ENCODE measurements around the gene NALCN.

DNA sequence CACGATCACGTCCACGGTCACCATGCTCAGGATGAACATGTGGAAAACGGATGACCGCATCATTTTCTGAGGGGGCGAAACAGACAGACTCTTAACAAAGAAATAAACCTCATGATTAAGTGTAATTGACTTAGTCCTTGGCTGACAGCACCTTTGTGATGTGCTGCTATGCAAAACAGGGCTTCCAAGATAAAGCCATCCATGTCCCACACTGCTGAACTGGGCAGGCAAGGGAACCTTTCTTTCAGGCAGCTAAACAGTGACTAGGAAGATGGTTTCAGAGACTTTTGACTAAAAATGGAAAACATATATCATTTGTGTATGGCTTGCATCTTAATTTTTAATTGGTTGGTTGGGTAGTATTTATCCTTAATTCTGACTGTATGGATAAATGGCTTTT, 157.8 kb downstream of the NALCN start:
- 0 out of 2 replicates have a peak, but pooled peaks have one; percentile 6 for TF ChIP-seq CTCF (IDR thresholded peaks at IDR 0.05; ENCODE audit: low read depth, low read length)
- no peak for TF ChIP-seq EZH2phosphoT487 (IDR thresholded peaks at IDR 0.05; ENCODE audit: low read depth)

Data from OCI-LY3 (cell line).